GM23338 (cell line): ENCODE results near the gene MALRD1. TPM values are rescaled to one million over a fixed set of nuclear protein-coding genes. Genes with fewer than 3 reads are reported as not detected.

Experiments used
- ATAC-seq: fragments of 200-7000 bp; cut with Tn5 transposase; 3 replicates; pipeline ENCODE4 v1.9.1; 2020
- DNase-seq: peaks from one replicate; pipeline ENCODE4 v3.0.0-alpha.2; 2015; ENCODE audit warnings: low spot score
- H2AFZ ChIP-seq: fragments of 200-600 bp; sonication (generic); 2 replicates; pipeline ENCODE4 v1.8.0; 2016; ENCODE audit warnings: antibody characterized with exemption, mild to moderate bottlenecking, moderate library complexity
- H3F3A ChIP-seq: fragments of 200-600 bp; sonication (generic); replicated peaks from 2 replicates; pipeline ENCODE4 v1.8.0; 2017; ENCODE audit warnings: antibody characterized with exemption, mixed run types, low read depth
- H3K27ac ChIP-seq: fragments of 200-600 bp; sonication (generic); 2 replicates; pipeline ENCODE4 v1.6.1; 2016; ENCODE audit warnings: low read depth
- H3K27me3 ChIP-seq: fragments of 200-600 bp; sonication (generic); 2 replicates; pipeline ENCODE4 v1.8.0; 2016; ENCODE audit warnings: mild to moderate bottlenecking, mixed run types, moderate library complexity; ENCODE audit not compliant: insufficient read depth
- H3K36me3 ChIP-seq: fragments of 200-600 bp; sonication (generic); 2 replicates; pipeline ENCODE4 v1.8.0; 2016; ENCODE audit warnings: mild to moderate bottlenecking; ENCODE audit not compliant: insufficient read depth
- H3K4me1 ChIP-seq: fragments of 200-600 bp; sonication (generic); 2 replicates; pipeline ENCODE4 v1.8.0; 2016; ENCODE audit warnings: mild to moderate bottlenecking, moderate library complexity; ENCODE audit not compliant: insufficient read depth
- H3K4me2 ChIP-seq: fragments of 200-600 bp; sonication (generic); 2 replicates; pipeline ENCODE4 v1.7.1; 2017; ENCODE audit warnings: mixed run types
- H3K4me3 ChIP-seq: fragments of 200-600 bp; sonication (generic); 2 replicates; pipeline ENCODE4 v1.6.1; 2016; ENCODE audit warnings: mixed run types
- H3K79me2 ChIP-seq: fragments of 200-600 bp; sonication (generic); replicated peaks from 2 replicates; pipeline ENCODE4 v1.8.0; 2017; ENCODE audit warnings: mild to moderate bottlenecking; ENCODE audit not compliant: insufficient read depth
- H3K9me2 ChIP-seq: fragments of 200-600 bp; sonication (generic); 2 replicates; pipeline ENCODE4 v1.8.0; 2017; ENCODE audit not compliant: insufficient read depth
- H4K20me1 ChIP-seq: fragments of 200-600 bp; sonication (generic); replicated peaks from 2 replicates; pipeline ENCODE4 v1.8.0; 2017; ENCODE audit warnings: mild to moderate bottlenecking; ENCODE audit not compliant: insufficient read depth
- H3K27ac Mint-ChIP-seq: 2 replicates; pipeline ENCODE4 v1.8.0; 2020; ENCODE audit warnings: inconsistent platforms, mild to moderate bottlenecking, moderate library complexity, mixed read lengths
- H3K27me3 Mint-ChIP-seq: 3 replicates; pipeline ENCODE4 v1.8.0; 2022; ENCODE audit warnings: low read depth, mild to moderate bottlenecking, moderate library complexity, mixed read lengths, inconsistent platforms; ENCODE audit not compliant: insufficient read depth, poor library complexity
- H3K36me3 Mint-ChIP-seq: 3 replicates; pipeline ENCODE4 v1.8.0; 2021; ENCODE audit warnings: low read depth, mild to moderate bottlenecking, inconsistent platforms, moderate library complexity, mixed read lengths
- H3K4me1 Mint-ChIP-seq: 3 replicates; pipeline ENCODE4 v1.8.0; 2020; ENCODE audit warnings: mild to moderate bottlenecking, inconsistent platforms, mixed read lengths
- H3K4me3 Mint-ChIP-seq: 3 replicates; pipeline ENCODE4 v1.8.0; 2021; ENCODE audit warnings: moderate library complexity, mild to moderate bottlenecking, inconsistent platforms, mixed read lengths
- H3K9me3 Mint-ChIP-seq: 3 replicates; pipeline ENCODE4 v1.8.0; 2020; ENCODE audit warnings: moderate library complexity, mild to moderate bottlenecking, inconsistent platforms, mixed read lengths
- CREB1 ChIP-seq: fragments of 250-450 bp; sonication (Bioruptor Pico); IDR thresholded peaks from 2 replicates; pipeline ENCODE4 v1.5.0; 2020; ENCODE audit warnings: low read depth, mild to moderate bottlenecking, moderate library complexity
- ETS1 ChIP-seq: IDR thresholded peaks from 2 replicates; pipeline ENCODE4 v1.6.1; 2016; ENCODE audit warnings: antibody characterized with exemption
- EZH2phosphoT487 ChIP-seq: fragments of 200-600 bp; sonication (generic); IDR thresholded peaks from one replicate; pipeline ENCODE4 v1.8.1; 2018; ENCODE audit warnings: antibody characterized with exemption; ENCODE audit not compliant: unreplicated experiment
- STAT1 ChIP-seq: IDR thresholded peaks from one replicate; pipeline ENCODE4 v1.6.1; 2016; ENCODE audit warnings: antibody characterized with exemption; ENCODE audit not compliant: unreplicated experiment
- ZNF114 ChIP-seq: fragments of 250-450 bp; sonication (Bioruptor Pico); IDR thresholded peaks from 2 replicates; pipeline ENCODE4 v1.5.0; 2020; ENCODE audit warnings: mild to moderate bottlenecking, moderate library complexity
- ZNF331 ChIP-seq: fragments of 250-450 bp; sonication (Bioruptor Pico); IDR thresholded peaks from 2 replicates; pipeline ENCODE4 v1.5.0; 2020; ENCODE audit warnings: low read depth, mild to moderate bottlenecking, moderate library complexity
- ZNF462 ChIP-seq: fragments of 250-450 bp; sonication (Bioruptor Pico); IDR thresholded peaks from 2 replicates; pipeline ENCODE4 v1.5.0; 2020; ENCODE audit warnings: mild to moderate bottlenecking, moderate library complexity
- polyA plus RNA-seq: library from polyadenylated mRNA; unstranded; fragments of >200 nt; fragmentation: Nextera tagmentation; extraction: Ambion mirVana; gene quantifications from 2 replicates; pipeline ENCODE4 v1.2.1, GENCODE V29; 2016
- total RNA-seq: library from RNA; depleted of rRNA; stranded (reverse); fragments of >200 nt; shearing (Covaris generic); gene quantifications from 2 replicates; pipeline ENCODE4 v1.2.3, GENCODE V29; 2014

MALRD1 gene
- total and polyA plus RNA-seq, 2 experiments from 2014 or later: 0.42 to 1.9 TPM

- no peak for TF ChIP-seq ETS1
- no peak for TF ChIP-seq ZNF331
- TF ChIP-seq STAT1: no peak
Measured at GRCh38 chr10:19449860-19450259, 401.3 kb downstream of the MALRD1 start (continued).

GRCh38 chr10:19451356-19451755 is 402.8 kb downstream of the MALRD1 start:
- Mint-ChIP-seq H3K9me3 (no peaks in the 10 kb centered on the region; the same call in 2 of the 3 replicates), H3K4me1 (no peaks in the 10 kb centered on the region), H3K4me3 (no peak overlapping the region), H3K36me3 (peaks cover 2% of the 10 kb centered on the region; the same call in 2 of the 3 replicates), H3K27ac (no peak overlapping the region), H3K27me3 (no peaks in the 10 kb centered on the region)
- Histone ChIP-seq H3K4me3 (no peak overlapping the region), H3K27ac (no peak overlapping the region), H2AFZ (peak overlapping the region; percentile 30; the same call in 1 of the 2 replicates), H3K27me3 (no peaks in the 10 kb centered on the region), H3K36me3 (0 out of 2 replicates have a peak, but pooled peaks cover under 1% of the 10 kb centered on the region), H3K79me2 (no peaks in the 10 kb centered on the region), H3K9me2 (no peaks in the 10 kb centered on the region; the same call in 1 of the 2 replicates), H4K20me1 (no peaks in the 10 kb centered on the region), H3K4me2 (no peak overlapping the region), H3K4me1 (no peaks in the 10 kb centered on the region; the same call in 1 of the 2 replicates), H3F3A (no peaks in the 10 kb centered on the region)
- ATAC-seq: no peak
- TF ChIP-seq ETS1: no peak
- no peak for TF ChIP-seq STAT1
- no peak for TF ChIP-seq ZNF114 (CRISPR knock-in tag)
- no peak for TF ChIP-seq ZNF462
- no peak for TF ChIP-seq CREB1
- no peak for TF ChIP-seq EZH2phosphoT487
- no peak for DNase-seq
